IPS-15b (cell line): ENCODE data around the gene TNS3.

ENCODE experiments used
- H3K27me3 ChIP-seq: one replicate; pipeline ENCODE4 v1.6.1; 2013; ENCODE audit warnings: low read length; ENCODE audit not compliant: control insufficient read depth, insufficient read depth
- H3K36me3 ChIP-seq: one replicate; pipeline ENCODE4 v1.6.1; 2013; ENCODE audit warnings: low read length; ENCODE audit not compliant: control insufficient read depth, insufficient read depth
- H3K4me1 ChIP-seq: one replicate; pipeline ENCODE4 v1.6.1; 2013; ENCODE audit warnings: mild to moderate bottlenecking, low read length; ENCODE audit not compliant: control insufficient read depth, insufficient read depth
- H3K4me3 ChIP-seq: one replicate; pipeline ENCODE4 v1.5.1; 2013; ENCODE audit warnings: low read depth, low read length
- H3K9ac ChIP-seq: one replicate; pipeline ENCODE4 v1.6.1; 2013; ENCODE audit warnings: low read depth, mild to moderate bottlenecking, low read length
- H3K9me3 ChIP-seq: one replicate; pipeline ENCODE4 v1.6.1; 2013; ENCODE audit warnings: mild to moderate bottlenecking, low read length; ENCODE audit not compliant: control insufficient read depth, insufficient read depth

TNS3 gene

DNA sequence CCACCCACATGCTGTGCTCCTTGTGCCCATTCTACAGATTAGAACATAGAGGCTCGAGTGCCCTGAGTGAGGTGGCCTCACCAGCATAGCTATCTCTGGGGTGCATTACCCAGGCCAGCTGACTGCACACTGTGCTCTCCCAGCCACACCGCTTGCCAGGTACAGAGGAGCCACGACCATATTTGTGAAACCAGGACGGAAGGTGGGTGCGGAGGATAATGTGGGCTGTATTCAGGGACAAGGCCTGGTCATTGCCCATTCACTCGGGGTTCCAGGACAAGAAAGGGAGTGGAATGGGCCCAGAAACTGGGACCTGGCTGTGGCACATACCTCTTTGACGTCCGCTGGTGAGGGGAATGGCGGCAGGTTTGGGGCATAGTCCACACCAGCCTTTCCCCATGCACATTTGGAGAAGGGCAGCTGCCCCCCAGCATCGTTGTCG, 236.0 kb downstream of the TNS3 start:
- H3K4me3 ChIP-seq, result no peak overlapping the region
- H3K9me3 ChIP-seq, result no peaks in the 10 kb centered on the region
- H3K36me3 ChIP-seq, result peaks cover 5% of the 10 kb centered on the region
- H3K27me3 ChIP-seq, result no peaks in the 10 kb centered on the region
- no peaks in the 10 kb centered on the region for H3K4me1 ChIP-seq
- H3K9ac ChIP-seq, result no peak overlapping the region

- Histone ChIP-seq H3K9me3 (no peaks in the 10 kb centered on the region), H3K4me1 (no peaks in the 10 kb centered on the region), H3K36me3 (peaks cover 5% of the 10 kb centered on the region), H3K27me3 (no peaks in the 10 kb centered on the region), H3K9ac (no peak overlapping the region), H3K4me3 (no peak overlapping the region)
Observed at GRCh38 chr7:47344171-47344955, 237.5 kb downstream of the TNS3 start.

DNA sequence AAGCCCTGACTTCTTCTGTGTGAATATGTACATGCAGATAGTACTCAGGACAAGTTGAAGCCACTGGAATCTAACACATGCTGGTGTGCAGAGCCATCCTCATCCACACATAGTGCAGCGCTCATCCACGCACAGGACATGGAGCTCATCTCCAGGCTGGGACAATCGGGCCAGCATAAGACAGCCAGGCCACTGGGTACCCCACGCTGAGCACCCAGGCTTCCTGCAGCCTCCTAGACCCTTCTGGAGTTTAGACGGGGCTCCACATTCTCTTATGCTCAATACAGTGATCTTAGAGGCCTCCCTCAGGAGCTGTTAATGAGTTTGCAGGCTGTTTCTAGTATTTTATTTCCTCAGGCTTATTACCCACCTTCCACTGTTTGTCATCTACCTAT, 238.9 kb downstream of the TNS3 start:
- peaks cover 5% of the 10 kb centered on the region for H3K36me3 ChIP-seq
- H3K4me3 ChIP-seq, result no peak overlapping the region
- no peaks in the 10 kb centered on the region for H3K4me1 ChIP-seq
- no peaks in the 10 kb centered on the region for H3K9me3 ChIP-seq
- no peak overlapping the region for H3K9ac ChIP-seq
- no peaks in the 10 kb centered on the region for H3K27me3 ChIP-seq

DNA sequence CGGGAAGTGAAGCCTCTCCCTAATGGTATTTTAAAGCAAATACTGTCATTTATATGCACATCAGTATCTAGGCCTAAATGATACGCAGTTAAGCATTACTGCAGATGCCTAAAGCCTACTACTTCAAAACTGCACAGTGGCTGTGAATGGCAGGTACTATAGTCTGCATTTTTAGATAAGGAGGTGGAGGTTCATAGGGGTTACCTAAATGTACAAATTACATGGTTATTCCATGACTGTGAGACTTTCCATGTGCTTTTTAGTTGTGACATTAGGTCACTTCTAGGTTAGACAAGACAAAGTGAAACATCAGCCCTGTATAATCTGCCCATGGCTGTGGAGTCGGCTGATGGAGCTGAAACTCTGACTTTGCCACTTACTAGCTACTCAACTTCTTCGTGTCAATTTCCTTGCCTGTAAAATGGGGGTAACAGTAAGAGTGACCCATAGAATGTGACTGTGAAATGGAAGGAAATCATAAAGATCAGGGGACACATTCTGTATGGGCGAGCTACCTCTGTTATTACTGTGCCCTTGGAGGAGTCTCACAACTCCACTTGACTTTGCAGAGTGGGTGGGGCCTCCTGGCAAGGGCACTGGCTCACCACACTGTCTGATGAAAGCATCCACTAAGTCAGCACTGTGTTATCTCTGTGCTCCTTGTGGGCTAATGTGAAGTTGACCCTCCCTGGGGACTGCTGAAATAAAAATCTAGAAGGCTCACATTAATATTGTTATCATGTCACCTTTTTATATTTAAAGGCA, 239.4 kb downstream of the TNS3 start:
- H3K4me1 ChIP-seq, result no peaks in the 10 kb centered on the region
- no peaks in the 10 kb centered on the region for H3K27me3 ChIP-seq
- peaks cover 5% of the 10 kb centered on the region for H3K36me3 ChIP-seq
- H3K9me3 ChIP-seq, result no peaks in the 10 kb centered on the region
- H3K4me3 ChIP-seq, result no peak overlapping the region
- no peak overlapping the region for H3K9ac ChIP-seq

GRCh38 chr7:47340517-47340916, 241.4 kb downstream of the TNS3 start:
- Histone ChIP-seq H3K36me3 (peaks cover 5% of the 10 kb centered on the region), H3K9me3 (no peaks in the 10 kb centered on the region), H3K4me1 (no peaks in the 10 kb centered on the region), H3K4me3 (no peak overlapping the region), H3K9ac (no peak overlapping the region), H3K27me3 (no peaks in the 10 kb centered on the region)

GRCh38 chr7:47338026-47338425, 243.9 kb downstream of the TNS3 start:
- H3K27me3 ChIP-seq, result no peaks in the 10 kb centered on the region
- H3K36me3 ChIP-seq, result no peaks in the 10 kb centered on the region
- no peaks in the 10 kb centered on the region for H3K4me1 ChIP-seq
- no peaks in the 10 kb centered on the region for H3K9me3 ChIP-seq
- H3K4me3 ChIP-seq, result no peak overlapping the region
- no peak overlapping the region for H3K9ac ChIP-seq

- H3K27me3 ChIP-seq, result no peaks in the 10 kb centered on the region
- no peak overlapping the region for H3K9ac ChIP-seq
- no peaks in the 10 kb centered on the region for H3K36me3 ChIP-seq
- no peak overlapping the region for H3K4me3 ChIP-seq
- H3K4me1 ChIP-seq, result no peaks in the 10 kb centered on the region
- H3K9me3 ChIP-seq, result no peaks in the 10 kb centered on the region
Observed at GRCh38 chr7:47337531-47337930, 244.4 kb downstream of the TNS3 start.

- H3K9me3 ChIP-seq, result no peaks in the 10 kb centered on the region
- no peaks in the 10 kb centered on the region for H3K36me3 ChIP-seq
Observed at GRCh38 chr7:47336472-47337425, 245.2 kb downstream of the TNS3 start.

DNA sequence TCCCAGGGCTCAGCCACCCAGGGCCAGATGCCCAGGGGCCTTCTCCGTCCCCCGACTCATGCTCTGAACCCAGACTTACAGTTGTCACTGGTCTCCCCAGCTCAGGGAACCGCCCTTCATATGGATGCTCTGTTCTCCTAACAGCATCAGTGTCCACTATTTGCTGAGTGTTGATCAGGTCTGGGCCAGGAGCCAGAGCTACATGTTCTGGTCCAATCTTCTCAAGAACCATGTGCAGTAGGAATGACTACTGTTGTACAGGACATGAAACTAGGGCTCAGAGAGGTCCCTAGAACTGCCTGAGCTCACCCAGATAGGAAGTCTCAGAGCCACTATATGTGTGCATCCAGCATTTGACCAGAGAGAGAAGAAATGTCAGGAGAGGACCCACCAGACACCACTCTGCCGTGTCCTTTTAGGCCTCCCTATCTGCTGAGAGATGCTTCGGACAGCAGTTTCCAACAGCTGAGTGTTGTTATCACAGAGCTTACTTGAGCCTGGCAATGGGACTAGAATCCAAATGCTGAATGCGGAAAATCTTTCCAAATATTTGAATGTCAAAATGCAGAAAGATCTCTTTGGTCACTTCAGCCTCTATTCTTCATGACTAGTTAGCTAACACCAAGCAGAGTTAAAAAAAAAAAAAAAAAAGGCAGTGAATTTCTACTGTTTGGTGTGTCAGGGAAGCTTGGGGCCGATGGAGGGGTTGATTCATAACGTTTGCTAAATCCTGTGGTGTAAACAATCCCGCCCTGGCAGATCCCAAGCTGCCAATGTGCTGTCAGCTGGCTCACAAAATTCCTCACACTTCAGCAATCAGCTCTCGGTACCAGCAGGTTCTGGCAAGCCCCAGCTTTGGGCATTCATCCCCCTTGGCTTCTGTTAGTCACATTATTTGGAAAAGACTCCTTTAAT, 246.1 kb downstream of the TNS3 start:
- Histone ChIP-seq H3K36me3 (peaks cover 1% of the 10 kb centered on the region), H3K9me3 (no peaks in the 10 kb centered on the region), H3K4me3 (no peak overlapping the region), H3K27me3 (no peaks in the 10 kb centered on the region), H3K4me1 (no peaks in the 10 kb centered on the region), H3K9ac (no peak overlapping the region)

More at GRCh38 chr7:47336472-47337425, 245.2 kb downstream of the TNS3 start:
- Histone ChIP-seq H3K4me3 (no peak overlapping the region), H3K4me1 (no peaks in the 10 kb centered on the region), H3K27me3 (no peaks in the 10 kb centered on the region), H3K9ac (no peak overlapping the region)

DNA sequence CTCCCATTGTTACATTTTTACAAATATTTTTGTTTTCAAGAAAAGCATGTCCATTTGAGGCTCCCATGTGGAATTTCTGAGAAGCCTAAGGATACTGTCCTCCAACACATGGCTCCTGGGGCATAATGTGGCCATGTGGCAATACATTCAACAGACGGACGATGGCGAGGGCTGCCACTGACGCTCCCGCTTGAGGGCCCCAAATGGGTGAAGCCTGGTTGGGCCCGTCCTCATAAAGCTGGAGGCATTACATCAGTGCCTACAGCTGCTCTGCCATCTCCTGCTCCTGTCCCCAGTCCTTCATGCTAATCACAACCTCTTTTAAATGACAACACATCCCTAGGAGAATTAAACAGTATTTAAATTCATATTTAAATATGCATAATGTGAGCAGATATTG, 246.8 kb downstream of the TNS3 start:
- peaks cover 5% of the 10 kb centered on the region for H3K36me3 ChIP-seq

More for the DNA sequence above, 246.8 kb downstream of the TNS3 start:
- Histone ChIP-seq H3K4me3 (no peak overlapping the region), H3K4me1 (no peaks in the 10 kb centered on the region), H3K9ac (no peak overlapping the region), H3K27me3 (no peaks in the 10 kb centered on the region), H3K9me3 (no peaks in the 10 kb centered on the region)
